MM.1S (cell line): ENCODE results near the gene RALGAPA2.

Source experiments
- EZH2 ChIP-seq: fragments of 300-600 bp; sonication (generic); optimal IDR thresholded peaks from 2 replicates; pipeline ENCODE3; 2017; ENCODE audit warnings: low read depth, mild to moderate bottlenecking, antibody characterized with exemption, low read length, mixed read lengths
- EZH2phosphoT487 ChIP-seq: fragments of 300-600 bp; sonication (generic); IDR thresholded peaks from 2 replicates; pipeline ENCODE4 v1.6.1; 2018; ENCODE audit warnings: antibody characterized with exemption, low read length
- TF ChIP-seq, protein P1 (sequence below): fragments of 300-600 bp; sonication (generic); IDR thresholded peaks from 2 replicates; pipeline ENCODE4 v1.5.1; 2016; ENCODE audit warnings: antibody characterized with exemption, low read length, mixed read lengths

DNA sequence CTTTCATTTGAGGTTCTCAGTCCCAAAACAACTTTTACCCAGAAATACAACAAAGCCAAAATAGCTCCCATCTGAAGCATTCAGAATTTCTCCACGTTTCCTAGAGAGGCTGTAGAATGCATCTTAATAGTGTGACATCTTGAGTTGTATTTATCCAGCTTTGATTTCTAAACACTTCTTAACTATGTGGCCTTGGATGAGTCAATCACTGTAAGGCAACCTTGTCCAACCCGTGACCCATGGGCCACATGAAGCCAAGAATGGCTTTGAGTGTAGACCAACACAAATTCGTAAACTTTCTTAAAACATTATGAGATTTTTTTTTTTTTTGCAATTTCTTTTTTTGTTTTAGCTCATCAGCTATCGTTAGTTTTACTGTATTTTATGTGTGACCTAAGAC lies 108.1 kb downstream of the RALGAPA2 start:
- TF ChIP-seq EZH2 (no peak), EZH2phosphoT487 (no peak)
- TF ChIP-seq, protein P1, sequence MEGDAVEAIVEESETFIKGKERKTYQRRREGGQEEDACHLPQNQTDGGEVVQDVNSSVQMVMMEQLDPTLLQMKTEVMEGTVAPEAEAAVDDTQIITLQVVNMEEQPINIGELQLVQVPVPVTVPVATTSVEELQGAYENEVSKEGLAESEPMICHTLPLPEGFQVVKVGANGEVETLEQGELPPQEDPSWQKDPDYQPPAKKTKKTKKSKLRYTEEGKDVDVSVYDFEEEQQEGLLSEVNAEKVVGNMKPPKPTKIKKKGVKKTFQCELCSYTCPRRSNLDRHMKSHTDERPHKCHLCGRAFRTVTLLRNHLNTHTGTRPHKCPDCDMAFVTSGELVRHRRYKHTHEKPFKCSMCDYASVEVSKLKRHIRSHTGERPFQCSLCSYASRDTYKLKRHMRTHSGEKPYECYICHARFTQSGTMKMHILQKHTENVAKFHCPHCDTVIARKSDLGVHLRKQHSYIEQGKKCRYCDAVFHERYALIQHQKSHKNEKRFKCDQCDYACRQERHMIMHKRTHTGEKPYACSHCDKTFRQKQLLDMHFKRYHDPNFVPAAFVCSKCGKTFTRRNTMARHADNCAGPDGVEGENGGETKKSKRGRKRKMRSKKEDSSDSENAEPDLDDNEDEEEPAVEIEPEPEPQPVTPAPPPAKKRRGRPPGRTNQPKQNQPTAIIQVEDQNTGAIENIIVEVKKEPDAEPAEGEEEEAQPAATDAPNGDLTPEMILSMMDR = no peak
